Panc1 (cell line): ENCODE measurements around the gene ZC3HAV1. TPM values are rescaled to one million over a fixed set of nuclear protein-coding genes. Genes with fewer than 3 reads are reported as not detected.
"Not testable (repeated sequence)": the region's sequence is repeated elsewhere in the genome, so short reads cannot be mapped to it uniquely, and the experiment has no call there.

Experiments
- ATAC-seq: fragments of 200-7000 bp; cut with Tn5 transposase; 2 replicates; pipeline ENCODE4 v1.9.1; 2020; ENCODE audit warnings: mild to moderate bottlenecking, moderate library complexity
- BruUV-seq: library from RNA; stranded (reverse); fragments of 400-500 nt; replicated peaks from 2 replicates; lab custom pipeline; 2021; lab: Mats Ljungman, UMichigan
- CTCF ChIA-PET: fragments of 300-600 bp; sonication (Branson Sonifier 250); formaldehyde crosslinking; loops from one replicate; lab custom pipeline; 2022; ENCODE audit warnings: antibody characterized with exemption; lab: Charles Lee
- POLR2A ChIA-PET: fragments of 300-600 bp; sonication (Branson Sonifier 250); formaldehyde crosslinking; loops from one replicate; lab custom pipeline; 2022; ENCODE audit warnings: antibody characterized with exemption; lab: Charles Lee
- DNase-seq: peaks from one replicate; pipeline ENCODE4 v3.0.0-alpha.2; 2010; ENCODE audit warnings: low read depth, low spot score
- H3K27ac ChIP-seq: 2 replicates; pipeline ENCODE4 v1.5.1; 2011; ENCODE audit warnings: mild to moderate bottlenecking, low read length, inconsistent platforms
- H3K27me3 ChIP-seq: fragments of 200-500 bp; sonication (Bioruptor generic); 2 replicates; pipeline ENCODE4 v1.6.0; 2014; ENCODE audit warnings: low read length, inconsistent platforms; ENCODE audit not compliant: control insufficient read depth, insufficient read depth
- H3K36me3 ChIP-seq: fragments of 200-500 bp; sonication (Bioruptor generic); 2 replicates; pipeline ENCODE4 v1.5.1; 2014; ENCODE audit warnings: inconsistent platforms, mild to moderate bottlenecking, low read length, moderate library complexity; ENCODE audit not compliant: control insufficient read depth, insufficient read depth
- H3K4me1 ChIP-seq: 2 replicates; pipeline ENCODE4 v1.5.1; 2011; ENCODE audit warnings: inconsistent platforms, mild to moderate bottlenecking, low read length, moderate library complexity; ENCODE audit not compliant: control insufficient read depth, insufficient read depth
- H3K4me3 ChIP-seq, 2 experiments: 2 replicates each; pipeline ENCODE4 v1.5.1; 2011 to 2012; ENCODE audit warnings: low read depth in 2 of 2, low read length in 2 of 2, mild to moderate bottlenecking in 2 of 2, inconsistent platforms in 1 of 2, moderate library complexity in 1 of 2
- H3K9me3 ChIP-seq: fragments of 200-500 bp; sonication (Bioruptor generic); 2 replicates; pipeline ENCODE4 v1.5.1; 2014; ENCODE audit warnings: low read depth, mild to moderate bottlenecking, inconsistent platforms, low read length, moderate library complexity; ENCODE audit not compliant: control insufficient read depth, insufficient read depth
- POLR2AphosphoS5 ChIP-seq: IDR thresholded peaks from 2 replicates; pipeline ENCODE4 v1.6.1; 2012; ENCODE audit warnings: mild to moderate bottlenecking, low read depth, low read length, moderate library complexity
- SIN3A ChIP-seq: IDR thresholded peaks from 2 replicates; pipeline ENCODE4 v1.6.1; 2012; ENCODE audit warnings: low read depth, mild to moderate bottlenecking, low read length, moderate library complexity, borderline replicate concordance; ENCODE audit not compliant: insufficient read depth
- TCF7L2 ChIP-seq: IDR thresholded peaks from 2 replicates; pipeline ENCODE4 v1.6.1; 2011; ENCODE audit warnings: mild to moderate bottlenecking, low read depth, low read length, inconsistent platforms
- in situ Hi-C: cut with HindIII; loops from 2 replicates; pipeline ENCODE4 v1.10.0; 2016; ENCODE audit warnings: low sequenced_read_pairs, low pct_unique_long_range_greater_than_20kb
- intact Hi-C: fragments of 100-400 bp; cut with micrococcal nuclease; formaldehyde crosslinking; loops from one replicate; pipeline ENCODE4 v1.10.0; 2022; ENCODE audit not compliant: unreplicated experiment
- total RNA-seq: library from RNA; stranded (reverse); gene quantifications from one replicate; pipeline ENCODE4 v1.2.1, GENCODE V29; 2021; ENCODE audit not compliant: unreplicated experiment
- TF ChIP-seq, protein P1 (sequence below), 2 experiments: IDR thresholded peaks; 2 replicates each; pipeline ENCODE4 v1.6.1; 2011 to 2012; ENCODE audit warnings: low read depth in 2 of 2, control low read depth in 1 of 2, low read length in 1 of 2, mild to moderate bottlenecking in 1 of 2, moderate library complexity in 1 of 2; ENCODE audit not compliant: insufficient read depth in 1 of 2
- TF ChIP-seq, protein P2 (sequence below): fragments of 450-650 bp; IDR thresholded peaks from 2 replicates; pipeline ENCODE4 v1.5.1; 2017; ENCODE audit warnings: mild to moderate bottlenecking

ZC3HAV1 gene
- total RNA-seq, 1 experiment from 2014 or later = 47.1 TPM

GRCh38 chr7:139129814-139130213, 20.3 kb upstream of the ZC3HAV1 start:
- H3K36me3 ChIP-seq, POLR2A ChIA-PET, in situ Hi-C loops, H3K27me3 ChIP-seq, DNase-seq, H3K4me1 ChIP-seq, H3K4me3 ChIP-seq, BruUV-seq, H3K9me3 ChIP-seq, CTCF ChIA-PET, H3K27ac ChIP-seq, ATAC-seq: not testable (repeated sequence)
- intact Hi-C loops = loop anchor here (5.0 kb wide), 1 partner anchor 113 kb away; no protein-coding TSS in a partner anchor

DNA sequence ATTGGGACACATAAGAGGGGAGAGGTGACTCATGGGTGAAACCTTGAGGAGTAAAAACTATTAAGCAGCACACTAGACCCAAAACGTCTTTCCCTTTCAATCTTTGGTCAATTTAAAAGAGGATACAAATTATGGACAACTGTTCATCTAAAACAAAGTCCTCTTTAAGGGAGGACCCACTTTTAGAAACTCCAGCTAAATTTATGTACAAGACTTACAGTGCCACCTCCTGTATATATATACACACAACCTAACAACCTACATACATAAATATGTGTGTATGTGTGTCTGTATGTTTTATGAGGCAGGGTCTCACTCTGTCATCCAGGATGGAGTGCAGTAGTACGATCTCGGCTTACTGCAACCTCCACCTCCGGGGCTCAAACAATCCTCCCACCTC, 18.1 kb upstream of the ZC3HAV1 start:
- CTCF ChIA-PET = no interaction called here

DNA sequence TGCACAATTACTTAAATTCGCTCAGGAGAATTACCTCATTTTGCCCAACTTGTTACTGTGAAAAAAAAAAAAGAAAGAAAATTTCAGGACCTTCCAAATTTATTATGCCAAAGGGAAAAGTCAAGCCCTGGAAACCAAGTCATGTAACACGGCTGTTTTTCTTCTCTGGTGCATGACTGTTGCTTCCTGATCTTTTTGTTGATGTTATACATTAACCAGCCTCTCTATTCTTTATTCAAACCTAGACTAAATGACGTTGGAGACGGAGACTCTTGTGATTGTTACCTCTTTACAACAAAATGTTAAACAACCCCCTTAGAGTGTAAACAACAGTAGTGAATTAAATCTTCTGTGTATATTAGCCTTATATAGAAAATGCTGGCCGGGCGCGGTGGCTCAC, 16.1 kb upstream of the ZC3HAV1 start:
- POLR2A ChIA-PET = no interaction called here
- DNase-seq (no peak), ATAC-seq (no peak)
- no peak overlapping the region for H3K27ac ChIP-seq
- CTCF ChIA-PET = no interaction called here
- in situ Hi-C loops (no loop called here), intact Hi-C loops (loop anchor here (5.0 kb wide), 1 partner anchor 108 kb away; no protein-coding TSS in a partner anchor)
- TF ChIP-seq SIN3A = no peak
- TF ChIP-seq TCF7L2 = no peak
- no peak for TF ChIP-seq POLR2AphosphoS5
- TF ChIP-seq, protein P1, sequence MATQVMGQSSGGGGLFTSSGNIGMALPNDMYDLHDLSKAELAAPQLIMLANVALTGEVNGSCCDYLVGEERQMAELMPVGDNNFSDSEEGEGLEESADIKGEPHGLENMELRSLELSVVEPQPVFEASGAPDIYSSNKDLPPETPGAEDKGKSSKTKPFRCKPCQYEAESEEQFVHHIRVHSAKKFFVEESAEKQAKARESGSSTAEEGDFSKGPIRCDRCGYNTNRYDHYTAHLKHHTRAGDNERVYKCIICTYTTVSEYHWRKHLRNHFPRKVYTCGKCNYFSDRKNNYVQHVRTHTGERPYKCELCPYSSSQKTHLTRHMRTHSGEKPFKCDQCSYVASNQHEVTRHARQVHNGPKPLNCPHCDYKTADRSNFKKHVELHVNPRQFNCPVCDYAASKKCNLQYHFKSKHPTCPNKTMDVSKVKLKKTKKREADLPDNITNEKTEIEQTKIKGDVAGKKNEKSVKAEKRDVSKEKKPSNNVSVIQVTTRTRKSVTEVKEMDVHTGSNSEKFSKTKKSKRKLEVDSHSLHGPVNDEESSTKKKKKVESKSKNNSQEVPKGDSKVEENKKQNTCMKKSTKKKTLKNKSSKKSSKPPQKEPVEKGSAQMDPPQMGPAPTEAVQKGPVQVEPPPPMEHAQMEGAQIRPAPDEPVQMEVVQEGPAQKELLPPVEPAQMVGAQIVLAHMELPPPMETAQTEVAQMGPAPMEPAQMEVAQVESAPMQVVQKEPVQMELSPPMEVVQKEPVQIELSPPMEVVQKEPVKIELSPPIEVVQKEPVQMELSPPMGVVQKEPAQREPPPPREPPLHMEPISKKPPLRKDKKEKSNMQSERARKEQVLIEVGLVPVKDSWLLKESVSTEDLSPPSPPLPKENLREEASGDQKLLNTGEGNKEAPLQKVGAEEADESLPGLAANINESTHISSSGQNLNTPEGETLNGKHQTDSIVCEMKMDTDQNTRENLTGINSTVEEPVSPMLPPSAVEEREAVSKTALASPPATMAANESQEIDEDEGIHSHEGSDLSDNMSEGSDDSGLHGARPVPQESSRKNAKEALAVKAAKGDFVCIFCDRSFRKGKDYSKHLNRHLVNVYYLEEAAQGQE (IDR thresholded peaks at IDR 0.05; ENCODE audit: insufficient read depth in 1 of 2, low read depth in 2 of 2, low read length in 1 of 2) = no peak
- TF ChIP-seq, protein P2, sequence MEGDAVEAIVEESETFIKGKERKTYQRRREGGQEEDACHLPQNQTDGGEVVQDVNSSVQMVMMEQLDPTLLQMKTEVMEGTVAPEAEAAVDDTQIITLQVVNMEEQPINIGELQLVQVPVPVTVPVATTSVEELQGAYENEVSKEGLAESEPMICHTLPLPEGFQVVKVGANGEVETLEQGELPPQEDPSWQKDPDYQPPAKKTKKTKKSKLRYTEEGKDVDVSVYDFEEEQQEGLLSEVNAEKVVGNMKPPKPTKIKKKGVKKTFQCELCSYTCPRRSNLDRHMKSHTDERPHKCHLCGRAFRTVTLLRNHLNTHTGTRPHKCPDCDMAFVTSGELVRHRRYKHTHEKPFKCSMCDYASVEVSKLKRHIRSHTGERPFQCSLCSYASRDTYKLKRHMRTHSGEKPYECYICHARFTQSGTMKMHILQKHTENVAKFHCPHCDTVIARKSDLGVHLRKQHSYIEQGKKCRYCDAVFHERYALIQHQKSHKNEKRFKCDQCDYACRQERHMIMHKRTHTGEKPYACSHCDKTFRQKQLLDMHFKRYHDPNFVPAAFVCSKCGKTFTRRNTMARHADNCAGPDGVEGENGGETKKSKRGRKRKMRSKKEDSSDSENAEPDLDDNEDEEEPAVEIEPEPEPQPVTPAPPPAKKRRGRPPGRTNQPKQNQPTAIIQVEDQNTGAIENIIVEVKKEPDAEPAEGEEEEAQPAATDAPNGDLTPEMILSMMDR = no peak
- H3K4me3 ChIP-seq = no peak overlapping the region
- peaks cover 6% of the 10 kb centered on the region; the same call in 1 of the 2 replicates for H3K27me3 ChIP-seq
- H3K9me3 ChIP-seq = no peaks in the 10 kb centered on the region
- no TSS peak for BruUV-seq
- H3K4me1 ChIP-seq = no peaks in the 10 kb centered on the region
- no peaks in the 10 kb centered on the region for H3K36me3 ChIP-seq

More for the DNA sequence above, 18.1 kb upstream of the ZC3HAV1 start:
- Histone ChIP-seq H3K4me1 (no peaks in the 10 kb centered on the region; the same call in none of the 2 replicates), H3K36me3 (no peaks in the 10 kb centered on the region), H3K27me3 (peaks cover 6% of the 10 kb centered on the region; the same call in 1 of the 2 replicates), H3K27ac (no peak overlapping the region), H3K4me3 (no peak overlapping the region), H3K9me3 (no peaks in the 10 kb centered on the region)
- POLR2A ChIA-PET = no interaction called here
- no TSS peak for BruUV-seq
- ATAC-seq = no peak
- no peak for TF ChIP-seq POLR2AphosphoS5
- TF ChIP-seq, protein P2 = peak; percentile 25; the same call in 1 of the 2 replicates
- intact Hi-C loops = loop anchor here (5.0 kb wide), 1 partner anchor 110 kb away; no protein-coding TSS in a partner anchor
- DNase-seq = no peak
- in situ Hi-C loops = no loop called here

DNA sequence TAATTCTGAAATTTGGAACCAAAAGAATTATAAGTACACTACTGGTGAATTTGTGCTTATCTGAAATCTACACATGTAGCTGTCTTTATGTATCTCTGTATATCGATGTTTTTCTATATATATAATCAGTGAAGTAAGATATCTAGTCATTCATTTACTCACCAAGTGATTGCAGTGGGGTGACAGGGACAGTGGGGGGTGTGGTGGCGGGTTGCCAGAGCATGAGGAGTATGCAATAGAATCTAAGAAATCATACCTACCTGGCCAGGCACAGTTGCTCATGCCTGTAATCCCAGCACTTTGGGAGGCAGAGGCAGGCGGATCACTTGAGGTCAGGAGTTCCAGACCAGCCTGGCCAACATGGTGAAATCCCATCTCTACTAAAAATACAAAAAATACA, 15.5 kb upstream of the ZC3HAV1 start:
- in situ Hi-C loops, H3K36me3 ChIP-seq, DNase-seq, H3K4me3 ChIP-seq, H3K27ac ChIP-seq, POLR2A ChIA-PET, H3K9me3 ChIP-seq, BruUV-seq, H3K27me3 ChIP-seq, CTCF ChIA-PET, H3K4me1 ChIP-seq, ATAC-seq: not testable (repeated sequence)
- intact Hi-C loops = loop anchor here (5.0 kb wide), 1 partner anchor 108 kb away; no protein-coding TSS in a partner anchor
